ENCODE measurements around the gene GRWD1. TPM values are rescaled to one million over a fixed set of nuclear protein-coding genes. Genes with fewer than 3 reads are reported as not detected.

Gene GRWD1
- total and polyA plus RNA-seq, 5 donors from 2014 or later: 29.0 to 52.9 (median 35.5) TPM

- peaks cover 0 to 2% (median 0%) of the 10 kb centered on the region in 7 donors for H3K9me3 Mint-ChIP-seq
- Histone ChIP-seq H3K36me3 (ENCODE audit: control insufficient read depth, insufficient read depth, low read length) (no peaks in the 10 kb centered on the region), H3K4me3 (ENCODE audit: low read depth, low read length) (no peak overlapping the region), H3K4me1 (ENCODE audit: control insufficient read depth, insufficient read depth, low read length, poor library complexity, severe bottlenecking) (peaks cover 15% of the 10 kb centered on the region), H3K27me3 (ENCODE audit: control insufficient read depth, insufficient read depth, low read length) (peaks cover 11% of the 10 kb centered on the region), H3K9me3 (ENCODE audit: control insufficient read depth in 2 of 2, low read length in 2 of 2) (no peaks in the 10 kb centered on the region), H3K27ac (ENCODE audit: insufficient read depth, low read length, poor library complexity, severe bottlenecking) (no peak overlapping the region)
- peaks cover 43% of the 10 kb centered on the region for H3K27me3 Mint-ChIP-seq
- H3K4me3 Mint-ChIP-seq: peak overlapping the region in 2 of 4 donors; percentile 5 to 9
- H3K36me3 Mint-ChIP-seq: peaks cover 3% of the 10 kb centered on the region
- DNase-seq: no peak
- no peak overlapping the region for H3K27ac Mint-ChIP-seq
- no peak for ATAC-seq (ENCODE audit: low read depth in 2 of 2)
- peaks cover 0 to 42% (median 11%) of the 10 kb centered on the region in 4 donors for H3K4me1 Mint-ChIP-seq
These were observed 52.2 kb downstream of the GRWD1 start for GRCh38 chr19:48497728-48498594.

GRCh38 chr19:48498595-48499311 is 53.0 kb downstream of the GRWD1 start:
- peaks cover 10% of the 10 kb centered on the region for H3K4me1 ChIP-seq (ENCODE audit: control insufficient read depth, insufficient read depth, low read length, poor library complexity, severe bottlenecking)
- ATAC-seq (ENCODE audit: low read depth in 2 of 2) (no peak), DNase-seq (no peak)
- Mint-ChIP-seq H3K4me3 (no peak overlapping the region), H3K4me1 (peaks cover 0 to 45% (median 9%) of the 10 kb centered on the region in 4 donors), H3K9me3 (peaks cover 0 to 2% (median 0%) of the 10 kb centered on the region in 7 donors), H3K27ac (no peak overlapping the region), H3K36me3 (peaks cover 3% of the 10 kb centered on the region), H3K27me3 (peaks cover 38% of the 10 kb centered on the region)
- no peak overlapping the region for H3K27ac ChIP-seq (ENCODE audit: insufficient read depth, low read length, poor library complexity, severe bottlenecking)
- peaks cover 11% of the 10 kb centered on the region for H3K27me3 ChIP-seq (ENCODE audit: control insufficient read depth, insufficient read depth, low read length)
- no peak overlapping the region for H3K4me3 ChIP-seq (ENCODE audit: low read depth, low read length)
- no peaks in the 10 kb centered on the region for H3K36me3 ChIP-seq (ENCODE audit: control insufficient read depth, insufficient read depth, low read length)
- H3K9me3 ChIP-seq (ENCODE audit: control insufficient read depth in 2 of 2, low read length in 2 of 2): no peaks in the 10 kb centered on the region

GRCh38 chr19:48499316-48500090 is 53.7 kb downstream of the GRWD1 start:
- Mint-ChIP-seq H3K4me1 (peaks cover 0 to 41% (median 7%) of the 10 kb centered on the region in 4 donors), H3K27ac (no peak overlapping the region), H3K4me3 (peak overlapping the region in 1 of 4 donors; percentile 16), H3K36me3 (peaks cover 3% of the 10 kb centered on the region), H3K27me3 (peaks cover 33% of the 10 kb centered on the region), H3K9me3 (peaks cover 0 to 2% (median 0%) of the 10 kb centered on the region in 7 donors)
- DNase-seq (no peak), ATAC-seq (ENCODE audit: low read depth in 2 of 2) (no peak)
- Histone ChIP-seq H3K27ac (ENCODE audit: insufficient read depth, low read length, poor library complexity, severe bottlenecking) (no peak overlapping the region), H3K9me3 (ENCODE audit: control insufficient read depth in 2 of 2, low read length in 2 of 2) (no peaks in the 10 kb centered on the region), H3K4me3 (ENCODE audit: low read depth, low read length) (no peak overlapping the region), H3K27me3 (ENCODE audit: control insufficient read depth, insufficient read depth, low read length) (peaks cover 6% of the 10 kb centered on the region), H3K4me1 (ENCODE audit: control insufficient read depth, insufficient read depth, low read length, poor library complexity, severe bottlenecking) (peaks cover 10% of the 10 kb centered on the region), H3K36me3 (ENCODE audit: control insufficient read depth, insufficient read depth, low read length) (no peaks in the 10 kb centered on the region)

GRCh38 chr19:48500830-48501493 is 55.2 kb downstream of the GRWD1 start:
- H3K27ac Mint-ChIP-seq: no peak overlapping the region

GRCh38 chr19:48501494-48502349 is 55.9 kb downstream of the GRWD1 start:
- Histone ChIP-seq H3K36me3 (ENCODE audit: control insufficient read depth, insufficient read depth, low read length) (no peaks in the 10 kb centered on the region), H3K27me3 (ENCODE audit: control insufficient read depth, insufficient read depth, low read length) (peaks cover 3% of the 10 kb centered on the region), H3K27ac (ENCODE audit: insufficient read depth, low read length, poor library complexity, severe bottlenecking) (peak overlapping the region; percentile 47), H3K4me3 (ENCODE audit: low read depth, low read length) (no peak overlapping the region), H3K4me1 (ENCODE audit: control insufficient read depth, insufficient read depth, low read length, poor library complexity, severe bottlenecking) (peaks cover 10% of the 10 kb centered on the region), H3K9me3 (ENCODE audit: control insufficient read depth in 2 of 2, low read length in 2 of 2) (no peaks in the 10 kb centered on the region)
- peaks cover 0 to 34% (median 3%) of the 10 kb centered on the region in 4 donors for H3K4me1 Mint-ChIP-seq
- H3K27me3 Mint-ChIP-seq: peaks cover 13% of the 10 kb centered on the region
- peak; percentile 51 to 53 for ATAC-seq (ENCODE audit: low read depth in 2 of 2)
- H3K27ac Mint-ChIP-seq: peak overlapping the region in 2 of 3 donors; percentile 14 to 74
- H3K4me3 Mint-ChIP-seq: peak overlapping the region; percentile 38 to 81 (median 65)
- H3K9me3 Mint-ChIP-seq: peaks cover 0 to 2% (median 0%) of the 10 kb centered on the region in 7 donors
- DNase-seq: peak; percentile 43 to 82 (median 58)
- H3K36me3 Mint-ChIP-seq: peaks cover 3% of the 10 kb centered on the region

More at GRCh38 chr19:48500830-48501493, 55.2 kb downstream of the GRWD1 start:
- H3K4me1 Mint-ChIP-seq: peaks cover 0 to 34% (median 3%) of the 10 kb centered on the region in 4 donors
- Histone ChIP-seq H3K36me3 (ENCODE audit: control insufficient read depth, insufficient read depth, low read length) (no peaks in the 10 kb centered on the region), H3K27ac (ENCODE audit: insufficient read depth, low read length, poor library complexity, severe bottlenecking) (no peak overlapping the region), H3K4me1 (ENCODE audit: control insufficient read depth, insufficient read depth, low read length, poor library complexity, severe bottlenecking) (peaks cover 10% of the 10 kb centered on the region), H3K27me3 (ENCODE audit: control insufficient read depth, insufficient read depth, low read length) (peaks cover 4% of the 10 kb centered on the region), H3K4me3 (ENCODE audit: low read depth, low read length) (no peak overlapping the region), H3K9me3 (ENCODE audit: control insufficient read depth in 2 of 2, low read length in 2 of 2) (no peaks in the 10 kb centered on the region)
- H3K27me3 Mint-ChIP-seq: peaks cover 18% of the 10 kb centered on the region
- peaks cover 3% of the 10 kb centered on the region for H3K36me3 Mint-ChIP-seq
- peaks cover 0 to 2% (median 0%) of the 10 kb centered on the region in 7 donors for H3K9me3 Mint-ChIP-seq
- H3K4me3 Mint-ChIP-seq: peak overlapping the region in 2 of 4 donors; percentile 67 to 81
- no peak for DNase-seq
- no peak for ATAC-seq (ENCODE audit: low read depth in 2 of 2)

- Histone ChIP-seq H3K4me1 (ENCODE audit: control insufficient read depth, insufficient read depth, low read length, poor library complexity, severe bottlenecking) (peaks cover 10% of the 10 kb centered on the region), H3K27me3 (ENCODE audit: control insufficient read depth, insufficient read depth, low read length) (no peaks in the 10 kb centered on the region), H3K27ac (ENCODE audit: insufficient read depth, low read length, poor library complexity, severe bottlenecking) (peak overlapping the region; percentile 47), H3K9me3 (ENCODE audit: control insufficient read depth in 2 of 2, low read length in 2 of 2) (no peaks in the 10 kb centered on the region), H3K4me3 (ENCODE audit: low read depth, low read length) (no peak overlapping the region), H3K36me3 (ENCODE audit: control insufficient read depth, insufficient read depth, low read length) (no peaks in the 10 kb centered on the region)
- Mint-ChIP-seq H3K9me3 (no peaks in the 10 kb centered on the region), H3K4me1 (peaks cover 0 to 29% (median 3%) of the 10 kb centered on the region in 4 donors), H3K36me3 (peaks cover 3% of the 10 kb centered on the region), H3K27ac (no peak overlapping the region), H3K4me3 (peak overlapping the region in 2 of 4 donors; percentile 67 to 81), H3K27me3 (peaks cover 9% of the 10 kb centered on the region)
- peak in 1 of 2 donors; percentile 66 for ATAC-seq (ENCODE audit: low read depth in 2 of 2)
- DNase-seq: peak in 2 of 3 donors; percentile 67 to 69
These were observed 56.7 kb downstream of the GRWD1 start for GRCh38 chr19:48502350-48503018.

Measured in CD4-positive, CD25-positive, alpha-beta regulatory T cell (primary cell).